Measurements from ENCODE around the gene ITGA1.

- TF ChIP-seq CTCF (conservative IDR thresholded peaks at IDR 0.05; ENCODE audit: low read length) (no peak), EZH2phosphoT487 (IDR thresholded peaks at IDR 0.05; ENCODE audit: borderline replicate concordance, low read depth, low read length) (no peak)
Measured at GRCh38 chr5:52875827-52876226, 88.1 kb downstream of the ITGA1 start.

All from OCI-LY7 (cell line).